8988T (cell line): ENCODE measurements around the gene NTM.

Source experiments
- DNase-seq: peaks from one replicate; pipeline ENCODE4 v3.0.0; 2011

Gene NTM

DNA sequence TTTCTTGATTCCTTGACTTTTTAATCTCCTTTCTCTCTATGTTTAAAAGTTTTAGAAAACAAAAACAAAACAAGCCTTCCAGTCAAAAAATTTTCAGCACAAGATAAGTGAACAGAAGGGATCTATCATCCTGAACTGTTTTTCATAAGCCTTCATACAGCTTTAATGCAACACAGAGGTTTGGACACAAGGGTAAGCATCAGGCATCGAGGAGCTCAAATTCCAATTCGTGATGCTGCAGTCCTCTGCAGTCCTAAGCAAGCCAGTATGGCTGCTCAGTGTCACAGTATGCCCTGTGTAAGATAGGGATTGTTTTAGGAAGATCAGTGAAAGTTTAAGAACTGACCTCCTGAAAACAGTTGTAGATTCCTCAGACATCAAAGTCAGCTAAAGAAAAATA is 740.9 kb downstream of the NTM start:
- DNase-seq: no peak

DNA sequence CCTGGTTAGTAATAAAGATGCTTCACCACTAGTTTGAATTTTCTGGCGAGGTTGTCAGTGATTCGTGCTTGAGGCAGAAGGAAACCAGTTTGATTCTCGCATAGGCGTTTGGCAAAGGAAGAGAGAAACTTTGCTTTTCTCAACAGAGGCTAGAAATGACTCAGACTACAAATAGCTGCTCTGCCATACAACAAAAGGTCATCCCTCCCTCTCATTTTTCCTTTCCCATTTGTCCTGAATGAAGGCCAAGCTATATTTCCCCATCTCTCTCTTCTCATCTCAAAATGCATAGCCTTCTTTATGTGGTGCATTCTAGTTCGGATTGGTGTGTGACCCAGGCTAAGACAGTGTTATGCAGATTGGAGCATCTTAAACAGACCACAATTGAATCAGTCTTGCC is 741.4 kb downstream of the NTM start:
- DNase-seq: no peak

DNA sequence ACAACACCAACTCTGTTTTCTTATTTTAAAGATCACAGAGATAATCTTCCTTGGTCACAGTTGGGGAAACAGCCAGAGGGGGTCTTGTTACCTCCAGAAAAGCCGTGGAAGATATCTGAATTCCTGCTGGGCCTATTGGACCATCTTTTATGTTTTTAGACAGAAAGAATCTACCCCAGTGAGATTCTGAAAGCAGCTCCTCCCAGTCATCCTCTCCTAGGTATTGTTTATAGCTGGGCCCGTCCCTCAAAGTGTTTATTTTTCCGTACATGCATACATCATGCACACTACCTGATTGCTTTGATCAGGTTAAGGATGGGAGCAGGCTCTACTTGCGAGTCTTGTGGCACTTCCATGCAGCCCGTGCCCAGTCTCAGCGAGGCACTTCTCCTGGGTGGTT is 742.4 kb downstream of the NTM start:
- no peak for DNase-seq

DNA sequence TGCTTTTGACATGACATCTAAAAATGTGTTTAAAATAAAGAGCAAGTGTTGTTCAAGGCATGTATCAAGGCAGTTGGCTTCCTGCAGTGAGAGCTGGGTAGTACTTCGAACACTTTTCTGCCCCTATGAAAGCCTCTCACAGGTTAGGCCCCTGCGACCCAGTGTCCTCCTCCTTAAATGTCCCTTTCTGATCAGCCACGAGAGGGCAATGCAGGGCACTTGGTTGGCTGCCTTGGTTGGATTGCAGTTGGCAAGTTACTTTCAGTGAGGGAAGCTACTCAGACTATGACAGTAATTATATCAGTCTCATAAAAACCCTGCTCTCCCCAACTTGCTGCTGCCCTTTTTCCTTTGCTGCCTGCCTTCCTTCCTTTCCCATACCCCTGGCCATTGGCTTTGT is 743.8 kb downstream of the NTM start:
- no peak for DNase-seq

DNA sequence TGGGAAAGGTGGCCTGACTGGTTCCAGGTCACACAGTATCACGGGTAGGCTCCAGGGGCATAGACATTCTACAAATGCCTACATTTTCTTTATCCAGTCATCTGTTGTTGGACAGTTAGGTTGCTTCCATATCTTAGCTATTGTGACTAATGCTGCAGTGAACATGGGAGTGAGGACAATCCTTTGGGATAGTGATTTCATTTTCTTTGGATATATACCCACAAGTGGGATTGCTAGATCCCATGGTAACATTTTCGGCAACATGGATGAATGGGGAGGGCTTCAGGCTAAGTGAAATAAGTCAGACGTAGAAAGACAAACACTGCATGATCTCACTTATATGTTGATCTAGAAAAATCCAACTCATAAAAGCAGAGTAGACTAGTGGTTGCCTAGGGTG is 744.3 kb downstream of the NTM start:
- DNase-seq: no peak

DNA sequence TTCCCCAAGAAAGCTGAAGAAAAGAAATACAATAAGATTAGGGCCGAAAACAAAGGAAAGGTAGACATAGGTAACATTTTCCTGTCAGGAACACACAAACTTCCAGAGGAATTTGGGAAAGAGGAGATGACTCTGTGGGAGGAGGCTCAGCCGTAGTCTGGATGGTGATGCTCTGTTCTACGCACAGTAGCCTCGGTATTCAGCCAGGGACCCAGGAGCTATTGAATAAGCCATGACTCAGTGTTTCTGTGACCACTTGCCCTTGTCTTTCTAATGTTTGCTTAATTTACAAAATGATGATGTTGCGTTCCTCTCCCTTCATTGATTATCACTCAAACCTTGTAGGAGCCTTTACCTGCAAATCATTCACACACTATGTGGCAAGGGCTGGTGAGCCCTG is 745.0 kb downstream of the NTM start:
- DNase-seq: no peak

DNA sequence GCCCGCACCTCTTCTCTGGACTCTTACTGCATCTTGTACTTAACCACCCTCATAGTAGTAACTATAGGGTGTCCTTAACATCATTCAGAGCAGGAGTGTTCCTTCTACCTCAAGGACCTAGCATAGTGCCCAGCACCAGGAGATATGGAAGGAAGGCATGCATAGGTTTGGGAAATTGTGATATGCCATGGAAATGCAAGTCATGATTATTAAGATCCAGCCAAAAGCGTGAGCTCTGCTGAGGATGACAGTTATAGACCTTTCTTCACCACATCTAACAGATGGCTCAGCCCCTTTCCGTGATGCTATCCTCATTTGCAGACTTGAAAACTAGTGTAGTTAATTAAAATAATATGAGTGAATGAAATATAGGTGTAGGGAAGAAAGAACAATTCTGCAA is 746.1 kb downstream of the NTM start:
- no peak for DNase-seq

DNA sequence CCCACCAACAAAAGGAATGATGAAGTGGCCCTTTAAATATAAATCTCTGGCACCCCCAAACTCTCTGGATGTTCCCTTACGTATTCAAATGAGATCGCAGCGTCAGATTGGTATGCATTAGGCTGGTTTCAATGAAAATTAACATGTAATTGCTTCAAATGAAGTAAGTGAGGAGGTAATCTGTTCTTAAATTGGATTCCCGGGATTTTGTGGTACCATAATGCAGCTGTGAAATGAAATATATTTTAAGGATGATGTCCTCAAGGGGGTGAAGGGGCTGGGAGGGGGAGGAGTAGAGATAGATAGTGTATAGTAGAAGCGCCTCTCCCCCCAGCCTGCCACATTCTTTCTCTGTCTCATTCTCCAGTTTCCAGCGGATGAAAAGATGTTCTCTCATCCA is 748.2 kb downstream of the NTM start:
- no peak for DNase-seq

DNA sequence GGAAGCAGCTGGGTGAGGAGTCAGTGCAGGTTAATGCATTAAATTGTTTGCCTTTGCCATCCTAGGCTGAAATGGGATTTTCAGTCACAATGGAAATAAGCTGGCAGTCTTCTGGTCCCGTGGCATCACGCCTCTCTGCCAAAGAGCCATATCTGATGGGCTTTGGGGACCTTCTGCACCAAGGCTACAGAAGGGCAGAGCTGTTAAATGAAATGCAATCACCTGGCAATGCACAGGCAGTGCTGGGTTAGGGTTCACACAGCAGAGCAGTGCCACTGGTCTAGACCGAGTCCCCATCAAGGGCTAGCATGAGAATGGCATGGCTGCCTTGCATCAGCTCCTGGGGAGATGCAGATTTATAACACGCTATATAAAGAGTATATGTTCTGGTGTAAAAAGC is 749.2 kb downstream of the NTM start:
- DNase-seq: no peak

DNA sequence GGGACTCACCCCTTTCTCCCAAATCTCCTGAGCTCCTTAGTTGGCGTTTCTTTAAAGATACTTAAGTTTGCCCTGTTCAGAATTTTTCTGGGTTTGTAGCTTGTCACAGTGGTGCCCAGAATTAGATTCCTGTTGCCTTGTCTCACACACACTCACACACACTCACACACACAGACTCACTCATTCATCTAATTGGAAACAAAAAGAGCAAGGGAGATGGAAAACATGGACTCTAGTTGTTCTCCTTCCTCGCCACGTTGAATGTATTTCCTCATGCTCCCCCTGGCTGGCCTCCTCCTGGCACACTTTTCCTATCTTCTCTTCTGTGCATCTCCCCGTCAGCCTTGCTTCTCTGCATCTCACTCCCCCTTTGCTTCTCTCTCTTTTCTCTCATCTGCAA is 752.3 kb downstream of the NTM start:
- no peak for DNase-seq

DNA sequence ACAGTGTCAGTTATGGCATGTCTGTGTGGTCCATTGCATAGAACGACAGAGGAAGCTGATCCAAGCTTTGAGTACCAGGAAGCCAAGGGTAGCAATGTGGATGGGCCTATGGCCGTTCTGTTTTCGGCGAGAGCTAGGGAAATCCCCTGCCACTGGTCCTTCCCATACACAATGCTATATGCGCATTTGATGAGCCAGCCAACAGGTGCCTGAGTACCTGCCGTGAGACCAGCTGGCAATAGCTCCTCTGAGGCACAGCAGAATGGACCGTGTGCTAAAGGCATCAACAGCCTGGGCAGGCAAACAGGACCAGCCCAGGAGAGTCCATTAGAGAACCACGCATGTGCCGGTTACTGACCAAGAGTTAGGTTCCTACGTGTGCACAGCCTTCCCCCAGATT is 753.0 kb downstream of the NTM start:
- DNase-seq: no peak

DNA sequence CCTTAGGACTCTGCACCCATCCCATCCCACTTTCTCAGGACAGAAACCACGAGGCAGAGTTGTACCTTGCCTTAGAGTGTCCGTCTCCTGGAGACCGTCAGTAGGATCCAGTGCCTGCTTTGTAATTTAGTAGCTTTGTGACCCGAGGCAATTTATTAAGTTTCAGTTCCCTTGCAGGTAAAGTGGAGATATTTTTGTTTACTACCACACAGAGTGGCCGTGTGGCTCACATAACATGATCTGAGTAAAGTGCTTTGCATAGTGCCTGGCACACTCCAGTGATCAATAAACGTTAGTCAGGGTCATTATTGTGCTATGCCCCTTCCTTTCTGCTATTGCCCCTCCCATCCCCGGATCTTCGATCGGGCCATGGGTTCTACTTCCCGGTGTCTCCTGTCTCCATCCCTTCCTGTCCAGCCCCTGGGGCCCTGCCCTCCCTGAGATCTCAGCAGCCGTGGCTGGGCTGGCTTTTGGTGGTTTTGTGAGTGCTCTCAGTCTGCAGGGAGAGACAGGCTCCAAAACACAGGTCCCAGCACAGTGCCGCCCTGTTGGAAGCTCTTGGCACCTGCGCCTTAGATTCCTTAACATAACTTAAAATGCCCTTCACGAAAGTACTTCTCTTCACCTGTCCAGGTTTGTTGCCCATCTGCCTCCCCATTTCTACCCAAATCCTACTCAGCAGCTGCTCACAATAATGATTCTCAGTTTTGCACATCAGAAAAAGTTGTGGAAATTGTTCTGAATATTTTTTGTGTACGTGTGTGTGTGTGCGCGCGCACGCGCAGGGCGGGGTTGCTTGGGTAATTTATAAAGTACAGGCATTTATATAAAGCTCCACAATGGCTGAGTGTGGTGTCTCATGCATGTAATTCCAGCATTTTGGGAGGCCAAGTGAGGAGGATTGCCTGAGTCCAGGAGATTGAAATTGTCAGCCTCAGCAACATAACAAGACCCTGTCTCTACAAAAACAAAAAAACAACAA is 753.7 kb downstream of the NTM start:
- DNase-seq: no peak

DNA sequence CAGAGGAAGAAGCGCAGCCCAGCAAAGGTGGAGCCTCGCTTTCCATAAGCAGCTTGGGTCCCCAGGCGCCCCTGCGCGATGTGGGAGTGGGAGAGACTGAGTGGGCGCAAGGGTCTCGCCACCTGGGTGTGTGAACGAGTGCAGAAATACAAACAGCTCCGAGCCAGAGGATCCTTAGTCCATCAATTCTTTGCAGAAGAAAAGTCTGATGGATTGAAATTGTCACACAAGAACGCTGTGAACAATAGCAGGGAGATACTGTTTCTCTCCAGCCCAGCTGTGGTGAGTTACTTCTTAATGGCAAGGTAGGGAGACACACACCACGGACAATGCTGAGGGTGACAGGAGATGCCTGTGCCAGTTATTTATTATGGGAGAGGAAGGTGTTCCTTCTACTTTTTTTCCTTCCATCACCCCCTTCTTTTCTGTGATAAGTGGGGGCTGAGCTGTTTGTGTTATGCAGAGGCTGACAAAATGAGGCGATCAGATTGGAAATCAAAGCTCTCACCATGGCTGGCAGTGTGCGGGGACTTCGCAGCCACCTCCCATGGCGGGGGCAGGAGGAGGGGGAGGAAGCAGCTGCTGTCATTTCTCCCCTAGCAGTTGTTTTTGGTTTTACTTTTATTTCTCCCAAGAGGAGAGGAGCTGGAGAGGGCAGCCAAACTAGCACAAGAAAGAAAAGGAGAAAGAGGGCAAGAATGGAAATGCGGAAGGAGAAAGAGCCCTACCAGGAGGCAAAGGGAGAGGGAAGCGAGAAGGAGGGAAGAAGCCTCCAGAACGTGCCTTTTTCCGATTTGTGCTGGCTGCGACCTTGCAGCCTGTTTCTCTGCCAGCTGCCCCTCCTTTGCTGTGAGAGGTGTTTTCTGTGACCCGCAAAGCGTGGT is 755.8 kb downstream of the NTM start:
- DNase-seq: no peak

DNA sequence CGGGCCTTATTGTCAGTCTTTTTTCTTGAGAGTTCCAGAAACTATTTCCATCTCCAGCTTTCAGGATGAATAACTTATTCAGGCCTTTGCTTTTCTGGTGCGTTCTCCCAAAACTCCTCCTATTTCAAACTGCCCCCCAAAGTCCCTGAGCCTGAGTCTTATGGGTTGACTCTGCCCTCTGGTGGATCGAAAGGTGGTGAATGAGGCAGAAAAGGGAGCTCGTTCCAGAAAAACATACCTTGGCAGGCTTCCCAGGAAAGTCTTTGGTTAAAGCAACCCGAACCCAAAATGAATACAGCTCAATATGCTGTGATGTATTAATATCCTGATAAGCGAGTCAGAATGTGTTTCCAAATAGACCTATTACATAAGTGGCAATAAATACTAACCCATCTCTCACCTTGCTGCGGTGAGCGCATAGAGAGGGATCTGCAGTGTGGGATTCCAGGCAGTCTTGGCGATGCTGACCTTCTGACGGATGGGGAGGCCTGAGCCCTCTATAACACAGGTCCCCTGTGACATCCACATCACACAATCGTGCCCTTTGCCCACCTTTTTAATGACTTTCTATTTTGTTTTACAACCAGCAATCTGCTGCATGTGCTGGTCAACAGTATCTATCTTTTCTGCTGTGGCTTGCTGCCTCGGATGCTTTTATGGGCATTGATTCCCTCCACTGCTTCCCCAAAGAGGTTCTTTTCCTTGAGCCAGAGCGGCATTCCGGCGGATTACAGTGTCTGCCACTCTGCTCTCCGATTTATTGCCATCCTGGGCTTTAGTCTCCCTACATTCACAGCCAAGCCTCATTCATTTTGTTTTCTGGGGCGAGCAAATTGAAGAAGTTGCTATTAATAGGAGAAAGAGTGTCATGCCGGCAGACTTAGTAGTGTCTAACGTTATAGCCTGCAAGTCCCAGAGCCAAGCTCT is 756.8 kb downstream of the NTM start:
- no peak for DNase-seq

DNA sequence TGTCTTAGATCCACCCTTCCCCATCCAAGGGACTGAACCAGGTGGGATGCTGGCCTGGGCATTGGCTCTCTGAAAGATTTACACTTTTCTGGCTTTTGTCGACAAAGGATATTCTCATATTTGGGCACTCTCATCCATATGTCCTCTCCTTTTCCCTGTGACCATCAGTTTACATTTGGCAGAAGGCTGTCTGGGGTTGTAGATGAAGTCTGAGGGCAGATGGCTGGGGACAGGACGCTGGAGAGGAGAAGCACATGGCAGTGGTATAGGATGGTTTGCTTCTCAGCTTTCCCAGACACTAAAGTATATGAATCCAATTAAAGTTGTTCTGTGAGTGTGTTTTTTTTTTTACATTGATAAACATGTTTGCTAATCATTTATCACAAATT is 757.5 kb downstream of the NTM start:
- no peak for DNase-seq

DNA sequence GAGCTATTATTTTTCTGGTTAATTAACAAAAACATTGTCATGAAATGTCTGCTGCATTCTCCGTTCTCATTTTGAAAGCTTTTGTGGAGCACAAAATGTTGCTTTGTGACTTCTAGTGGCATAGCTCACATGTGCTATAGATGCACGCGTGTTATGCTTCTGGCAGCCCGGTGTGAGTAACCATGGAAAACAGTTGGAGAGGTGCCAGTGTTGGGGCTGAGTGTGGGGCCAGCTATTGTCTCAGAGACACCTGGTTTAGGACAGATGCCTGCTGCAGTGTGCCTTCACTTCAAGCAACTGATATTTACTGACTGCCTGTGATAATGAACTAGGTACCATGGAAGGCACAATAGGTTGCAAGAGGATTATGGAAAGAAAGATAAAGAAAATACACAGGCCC is 760.6 kb downstream of the NTM start:
- DNase-seq: no peak

DNA sequence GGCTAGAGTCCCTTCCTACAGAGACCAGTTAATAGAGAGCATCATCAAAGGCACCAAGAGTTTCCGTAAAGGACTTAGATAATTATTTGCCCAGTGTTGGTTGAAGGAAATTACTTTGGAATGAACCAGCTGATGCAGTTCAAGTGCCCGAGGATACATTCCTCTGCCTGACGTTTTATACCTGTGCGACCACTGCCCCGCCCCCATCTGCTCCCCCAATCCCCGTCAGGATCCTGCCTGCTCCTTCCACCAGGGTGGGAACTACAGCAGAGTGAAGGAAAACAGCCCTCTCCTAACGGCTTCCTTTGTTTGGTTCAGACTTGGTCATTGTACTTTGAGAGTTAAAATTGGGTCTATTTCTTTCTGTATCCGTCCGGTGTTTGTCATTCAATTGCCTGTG is 761.5 kb downstream of the NTM start:
- DNase-seq: no peak

DNA sequence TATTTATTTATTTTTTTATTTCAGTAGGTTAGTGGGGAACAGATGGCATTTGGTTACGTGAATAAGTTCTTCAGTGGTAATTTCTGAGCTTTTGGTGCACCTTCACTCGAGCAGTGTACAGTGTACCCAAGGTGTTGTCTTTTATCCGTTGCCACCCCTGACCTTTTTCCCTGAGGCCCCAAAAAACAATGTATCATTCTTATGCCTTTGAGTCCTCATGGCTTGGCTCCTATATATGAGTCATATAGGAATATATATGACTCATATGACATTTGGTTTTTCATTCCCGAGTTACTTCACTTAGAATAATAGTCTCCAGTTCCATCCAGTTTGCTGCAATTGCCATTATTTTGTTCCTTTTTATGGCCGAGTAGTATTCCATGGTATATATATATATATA is 763.9 kb downstream of the NTM start:
- no peak for DNase-seq

DNA sequence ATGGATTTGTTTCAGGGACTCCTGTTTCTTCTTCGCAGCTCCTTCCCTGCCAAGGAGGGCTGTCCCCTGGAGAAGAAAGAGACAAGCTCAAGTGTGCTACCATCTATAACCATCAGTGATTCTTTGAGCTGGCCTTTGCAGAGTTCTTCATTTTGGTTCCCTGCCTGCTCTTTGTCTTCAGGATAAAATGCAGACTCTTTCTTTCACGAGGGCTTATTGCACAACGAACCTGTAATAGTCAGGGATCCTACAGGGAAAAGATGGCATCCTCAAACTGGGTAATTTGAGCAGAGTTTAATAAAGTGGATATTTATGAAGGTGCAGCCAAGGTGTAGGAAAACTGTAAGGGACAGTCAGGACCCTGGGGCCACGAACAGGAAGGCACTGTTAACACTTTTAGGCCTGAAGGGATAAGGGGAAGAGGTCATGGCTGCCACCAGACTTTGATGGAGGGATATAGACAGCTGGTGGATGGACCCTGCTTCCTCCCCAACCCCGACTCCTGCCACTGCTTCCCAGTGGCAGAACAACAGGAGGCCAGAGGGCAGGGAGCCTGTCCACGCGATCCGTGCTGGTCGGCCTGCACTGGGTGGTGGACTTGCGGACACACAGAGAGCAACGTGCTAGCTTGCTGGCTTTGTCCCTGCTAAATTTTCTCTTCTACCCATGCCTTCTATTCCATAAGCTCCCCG is 767.0 kb downstream of the NTM start:
- no peak for DNase-seq

DNA sequence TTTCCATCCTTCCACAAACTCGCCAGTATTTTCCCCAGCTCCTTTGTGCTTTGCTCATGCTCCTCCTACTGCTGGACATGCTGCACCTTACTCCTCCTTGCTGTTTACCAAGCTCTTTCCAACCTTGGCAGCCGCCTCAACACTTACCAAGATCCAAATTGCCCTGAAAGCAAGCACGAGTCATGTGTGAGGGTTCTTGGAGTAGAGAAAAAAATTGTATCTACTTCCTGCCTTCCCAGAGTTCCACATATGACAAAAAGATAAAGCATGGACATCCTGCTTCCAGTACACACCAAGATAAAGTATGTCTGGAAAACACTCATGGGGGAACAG is 767.5 kb downstream of the NTM start:
- DNase-seq: no peak

DNA sequence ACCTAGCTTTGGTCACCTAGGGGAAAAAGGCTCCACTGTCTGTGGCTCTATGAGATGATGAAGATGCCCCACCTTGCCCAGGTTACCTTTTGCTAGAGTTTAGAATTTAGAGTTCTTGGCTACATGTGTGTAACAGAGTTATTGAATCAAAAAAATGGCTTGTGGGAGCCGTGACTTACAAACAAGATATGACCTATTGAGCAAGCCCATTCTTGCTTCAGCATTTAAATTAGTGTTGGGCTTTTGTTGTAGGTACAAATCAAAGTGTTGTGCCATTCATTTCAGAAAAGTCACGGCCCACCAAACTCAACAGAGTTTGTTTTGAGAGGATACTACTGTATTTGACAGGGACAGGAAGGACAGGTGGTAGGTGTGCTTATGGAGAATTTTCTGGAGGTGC is 768.8 kb downstream of the NTM start:
- no peak for DNase-seq

DNA sequence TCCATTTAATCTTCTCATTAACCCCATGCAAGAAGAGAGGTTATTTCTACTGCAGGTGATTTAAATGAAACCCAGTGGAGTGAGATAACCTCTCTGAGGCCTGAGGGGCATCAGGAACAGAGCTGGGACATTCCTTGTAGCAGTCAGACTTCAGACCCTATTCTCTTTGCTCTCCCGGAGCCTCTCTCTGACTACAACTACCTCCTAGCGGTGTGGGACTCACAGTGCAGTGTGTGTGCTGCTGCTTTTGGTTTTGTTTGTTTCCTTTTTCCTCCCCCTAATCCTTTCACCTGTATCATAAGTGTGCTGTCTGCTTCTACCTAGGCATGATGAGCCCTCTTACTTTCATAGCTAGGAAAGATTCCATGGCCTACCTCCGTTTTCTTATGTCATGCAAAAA is 769.6 kb downstream of the NTM start:
- DNase-seq: no peak

DNA sequence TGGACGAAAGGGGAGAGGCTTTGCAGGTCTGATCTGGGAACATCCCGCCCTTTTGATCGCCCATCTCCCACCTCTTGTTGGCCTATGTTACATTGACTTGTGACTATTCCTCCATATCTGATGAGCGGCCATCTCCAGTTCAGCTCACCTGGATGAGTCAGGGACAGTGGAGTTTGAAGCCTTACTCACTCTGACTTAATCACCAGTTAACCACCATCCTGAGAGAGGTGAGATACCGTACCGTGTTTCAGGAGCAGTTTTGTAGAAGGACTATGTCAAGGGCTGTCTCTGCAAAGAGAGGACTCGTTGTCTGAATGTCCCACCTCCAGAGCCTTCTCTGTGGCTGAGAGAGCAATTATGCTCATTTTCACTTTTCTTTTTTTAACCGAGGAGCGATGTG is 771.7 kb downstream of the NTM start:
- DNase-seq: no peak
